Sciatic nerve (tissue), 2 donors: ENCODE data around the gene ANKRD10. TPM values are rescaled to one million over a fixed set of nuclear protein-coding genes. Genes with fewer than 3 reads are reported as not detected.
"Not testable (repeated sequence)": the region's sequence is repeated elsewhere in the genome, so short reads cannot be mapped to it uniquely, and the experiment has no call there.

ENCODE experiments used
- ATAC-seq: fragments of 200-7000 bp; cut with Tn5 transposase; one replicate; pipeline ENCODE4 v1.9.1; 2020; ENCODE audit warnings: mild to moderate bottlenecking, moderate library complexity
- DNase-seq: peaks from one replicate; pipeline ENCODE4 v3.0.0-alpha.2; 2020; ENCODE audit warnings: low spot score
- intact Hi-C: fragments of 100-400 bp; cut with DNase I; formaldehyde crosslinking; loops from one replicate; pipeline ENCODE4 v1.14.2; 2022
- total RNA-seq: library from RNA; stranded (reverse); fragmentation: NEBNext Ultra II Directional; extraction: Animal tissue kit (Norgen Biotek cat#: 25700); gene quantifications from one replicate; pipeline ENCODE4 v1.2.1, GENCODE V29; 2021
- donor health status: DM: no; HTN: no; CAD: no.
- donor health status: DM: no; HTN: no; CAD: no.

Gene ANKRD10
- total RNA-seq, 1 donor from 2014 or later, result 254 TPM

- DNase-seq, ATAC-seq, intact Hi-C loops: not testable (repeated sequence)
Measured at GRCh38 chr13:110947338-110947737, 32.5 kb upstream of the ANKRD10 start.

DNA sequence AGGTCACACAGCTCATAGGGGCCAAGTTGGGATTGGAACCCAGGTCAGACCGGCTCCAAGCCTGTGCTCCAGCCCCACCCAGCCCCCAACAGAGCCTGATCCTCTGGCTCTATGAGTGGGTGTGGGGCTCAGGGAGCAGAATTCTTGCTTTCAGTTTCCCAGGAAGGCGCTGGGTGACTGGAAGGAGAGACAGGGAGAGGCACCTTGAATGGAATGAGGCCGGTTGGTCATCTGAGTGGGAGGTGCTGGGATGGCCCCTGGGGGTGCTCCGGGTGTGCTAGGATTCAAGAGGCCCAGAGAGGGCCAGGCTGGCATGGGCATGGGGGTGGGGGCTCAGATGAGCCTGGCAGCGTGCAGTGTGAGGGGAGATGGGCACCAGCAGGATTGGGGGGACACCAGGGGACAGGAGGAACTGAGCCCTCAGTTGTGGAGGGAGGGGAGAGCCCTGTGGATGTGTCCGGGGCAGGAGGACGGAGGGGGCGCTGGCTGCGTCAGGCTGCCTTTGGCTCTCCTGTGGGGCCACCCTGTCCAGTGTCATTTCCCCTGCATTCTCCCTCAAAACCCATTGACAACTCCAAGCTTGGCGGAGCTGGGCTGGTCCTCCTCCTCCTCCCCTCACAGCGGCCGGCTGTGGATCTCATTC lies 31.2 kb upstream of the ANKRD10 start:
- no peak for ATAC-seq
- no peak for DNase-seq
- intact Hi-C loops, result no loop called here

DNA sequence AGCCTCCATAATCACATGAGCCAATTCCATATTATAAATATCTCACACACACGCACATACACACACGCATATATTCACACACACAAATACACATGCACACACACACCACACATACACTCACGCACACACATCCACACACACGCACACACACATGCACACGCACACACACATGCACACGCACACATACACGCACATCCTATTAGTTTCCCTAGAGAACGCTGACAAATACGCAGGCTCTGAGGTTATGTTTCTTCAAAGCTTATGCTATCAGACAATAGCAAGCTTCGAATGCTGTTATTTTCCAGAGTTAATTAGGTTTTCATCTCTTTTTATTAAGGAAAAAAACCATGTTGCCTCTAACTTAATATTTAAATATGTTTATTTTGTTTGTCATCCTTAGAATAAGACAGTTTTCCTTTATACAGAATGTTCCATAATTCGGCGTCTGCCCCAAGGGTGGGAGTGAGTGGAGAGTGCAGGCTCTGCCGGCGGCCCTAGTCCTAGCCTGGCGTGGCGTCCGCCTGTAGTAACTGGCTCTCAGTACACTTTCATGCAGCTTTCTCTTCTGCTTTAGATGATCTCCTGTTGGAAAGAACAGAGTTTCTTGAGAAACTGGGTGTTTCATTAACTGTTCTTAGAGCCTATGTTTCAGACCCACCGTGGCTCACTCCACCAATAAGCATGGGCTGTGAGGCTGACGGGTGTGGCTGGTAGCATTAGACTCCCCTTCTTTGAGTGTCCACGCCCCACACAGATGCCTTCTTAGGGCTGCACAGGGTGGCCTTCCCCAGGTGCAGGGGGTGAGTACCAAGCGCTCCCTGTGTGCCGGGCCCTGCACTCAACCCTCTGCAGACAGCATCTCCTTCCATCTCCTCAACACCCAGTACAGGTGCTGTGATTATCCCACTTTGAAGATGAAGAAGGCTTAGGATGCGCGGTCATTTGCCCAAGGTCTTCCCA lies 30.4 kb upstream of the ANKRD10 start:
- intact Hi-C loops, result no loop called here
- no peak for ATAC-seq
- DNase-seq, result no peak

DNA sequence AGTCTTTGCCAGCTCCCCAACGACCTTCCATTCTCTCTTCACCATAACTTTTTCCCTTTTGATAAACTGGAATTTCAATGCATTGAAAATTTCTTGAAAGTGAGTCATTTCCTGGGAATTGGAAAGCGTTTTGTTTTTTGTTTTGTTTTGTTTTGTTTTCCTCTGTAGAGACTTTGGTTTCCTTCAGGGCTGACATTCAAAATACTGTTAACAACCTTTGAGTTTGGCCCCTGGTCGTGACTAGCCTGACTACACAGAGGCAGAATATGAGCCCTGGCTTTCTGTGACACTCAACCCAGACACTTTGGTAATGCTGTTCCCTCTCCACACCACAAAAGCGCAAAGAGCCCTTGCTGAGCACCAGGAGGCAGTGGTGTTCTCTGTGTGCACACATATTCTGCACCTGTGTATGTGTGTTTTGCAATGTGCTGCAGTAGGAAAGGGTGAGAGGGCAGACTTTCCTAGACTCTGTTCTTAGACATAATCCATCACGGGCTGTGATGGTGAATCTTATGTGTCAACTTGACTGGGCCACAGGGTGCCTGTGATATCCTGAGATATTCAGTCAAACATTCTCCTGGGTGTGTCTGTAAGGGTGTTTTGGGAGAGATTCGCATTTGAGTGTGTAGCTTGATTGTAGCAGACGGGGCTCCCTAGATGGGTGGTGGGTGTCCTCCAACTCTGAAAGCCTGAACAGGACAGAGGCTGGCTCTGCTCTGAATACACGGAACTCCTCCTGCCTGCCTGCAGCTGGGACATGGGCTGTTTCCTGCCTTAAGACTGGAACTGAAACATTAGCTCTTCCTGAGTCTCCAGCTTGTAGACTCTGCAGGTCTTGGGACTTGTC lies 29.5 kb upstream of the ANKRD10 start:
- peak; percentile 77 for ATAC-seq
- DNase-seq, result no peak

DNA sequence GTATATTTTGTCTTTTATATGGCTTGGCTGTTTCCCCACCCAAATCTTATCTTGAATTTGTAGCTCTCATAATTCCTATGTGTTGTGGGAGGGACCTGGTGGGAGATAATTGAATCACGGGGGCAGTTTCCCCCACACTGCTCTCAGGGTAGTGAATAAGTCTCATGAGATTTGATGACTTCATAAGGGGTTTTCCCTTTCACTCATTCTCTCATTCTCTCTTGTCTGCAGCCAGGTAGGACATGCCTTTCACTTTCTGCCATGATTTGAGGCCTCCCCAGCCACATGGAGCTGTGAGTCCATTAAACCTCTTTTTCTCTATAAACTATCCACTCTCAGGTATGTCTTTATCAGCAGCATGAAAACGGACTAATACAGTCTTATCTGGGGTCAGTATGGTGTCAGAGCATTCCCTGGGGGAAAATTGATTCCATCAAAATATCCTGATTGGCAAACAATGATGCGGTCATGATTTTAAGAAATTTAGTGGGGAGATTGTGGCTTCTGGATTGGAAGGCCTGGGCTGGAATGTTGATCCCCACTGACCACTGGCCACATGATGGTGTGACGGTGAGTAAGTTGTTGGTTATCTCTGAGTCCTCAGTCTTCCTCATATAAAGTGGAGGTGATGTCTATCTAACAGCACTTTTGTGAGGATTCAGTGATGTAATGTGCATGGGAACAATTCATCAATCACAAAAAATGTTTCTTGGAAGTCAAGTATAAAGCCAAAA lies 27.5 kb upstream of the ANKRD10 start:
- ATAC-seq (no peak), DNase-seq (no peak)
- intact Hi-C loops, result no loop called here

More for the DNA sequence above, 29.5 kb upstream of the ANKRD10 start:
- intact Hi-C loops, result no loop called here

GRCh38 chr13:110938662-110939421 lies 24.0 kb upstream of the ANKRD10 start:
- DNase-seq, result no peak
- intact Hi-C loops, result loop anchor here (10.0 kb wide), 1 partner anchor 106 kb away; no protein-coding TSS in a partner anchor
- ATAC-seq, result no peak

- intact Hi-C loops, result loop anchor here (10.0 kb wide), 1 partner anchor 107 kb away; no protein-coding TSS in a partner anchor
- no peak for DNase-seq
- ATAC-seq, result no peak
Measured at GRCh38 chr13:110937511-110938285, 22.8 kb upstream of the ANKRD10 start.

GRCh38 chr13:110936519-110936918 lies 21.6 kb upstream of the ANKRD10 start:
- ATAC-seq (no peak), DNase-seq (no peak)
- intact Hi-C loops, result loop anchor here (10.0 kb wide), 1 partner anchor 108 kb away; no protein-coding TSS in a partner anchor

- ATAC-seq, result no peak
- intact Hi-C loops, result loop anchor here (10.0 kb wide), 1 partner anchor 112 kb away; no protein-coding TSS in a partner anchor
- no peak for DNase-seq
Measured at GRCh38 chr13:110932588-110932987, 17.7 kb upstream of the ANKRD10 start.

- ATAC-seq, result no peak
- no peak for DNase-seq
- intact Hi-C loops, result no loop called here
Measured at GRCh38 chr13:110929104-110929777, 14.4 kb upstream of the ANKRD10 start.

- intact Hi-C loops, result no loop called here
- no peak for ATAC-seq
- no peak for DNase-seq
Measured at GRCh38 chr13:110925023-110925612, 10.2 kb upstream of the ANKRD10 start.

- ATAC-seq (no peak), DNase-seq (no peak)
- intact Hi-C loops, result no loop called here
Measured at GRCh38 chr13:110924639-110924934, 9.7 kb upstream of the ANKRD10 start.

- intact Hi-C loops, result no loop called here
- ATAC-seq, result no peak
- no peak for DNase-seq
Measured at GRCh38 chr13:110923777-110924638, 9.1 kb upstream of the ANKRD10 start.

DNA sequence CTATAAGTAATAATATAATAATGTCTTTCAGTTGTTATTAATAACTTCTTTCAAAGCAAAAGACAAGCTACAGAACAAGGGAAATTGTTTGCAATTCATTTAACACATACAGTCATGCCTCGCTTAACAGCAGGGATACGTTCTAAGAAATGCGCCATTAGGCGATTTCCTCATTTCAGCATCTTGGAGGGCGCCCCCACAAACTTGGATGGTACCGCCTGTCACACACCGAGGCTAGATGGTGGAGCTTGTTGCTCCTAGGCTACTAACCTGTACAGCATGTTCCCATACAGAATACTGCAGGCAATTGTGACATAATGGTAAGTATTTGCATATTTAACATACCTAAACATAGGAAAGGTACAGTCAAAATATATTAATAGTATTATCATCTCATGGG lies 8.2 kb upstream of the ANKRD10 start:
- DNase-seq (no peak), ATAC-seq (no peak)
- intact Hi-C loops, result no loop called here

DNA sequence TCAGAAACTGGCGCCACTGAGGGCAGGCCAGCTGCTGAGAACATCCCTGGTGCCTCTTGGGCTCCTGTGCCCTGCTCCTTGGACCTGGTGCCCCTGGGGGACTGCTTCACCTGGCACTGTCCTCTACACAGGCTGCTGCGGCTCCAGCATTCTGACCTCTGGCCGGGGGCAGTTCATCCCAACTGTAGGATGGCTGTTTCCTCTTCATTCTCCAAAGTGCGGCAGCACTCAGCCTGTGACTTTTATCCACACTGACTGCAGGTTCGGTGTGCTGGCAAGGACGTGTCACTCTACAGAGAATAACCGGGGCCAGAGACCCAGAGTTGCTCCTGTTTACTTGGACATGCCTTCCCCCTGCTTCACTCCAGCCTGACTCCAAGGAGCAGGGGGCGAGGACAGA lies 7.6 kb upstream of the ANKRD10 start:
- intact Hi-C loops, result no loop called here
- no peak for ATAC-seq
- DNase-seq, result no peak
